ENCODE data around the gene ZNF177. TPM values are rescaled to one million over a fixed set of nuclear protein-coding genes. Genes with fewer than 3 reads are reported as not detected.

ZNF177 gene
- total RNA-seq, 1 donor from 2014 or later = 3.3 TPM

GRCh38 chr19:9370738-9371619, 8.2 kb downstream of the ZNF177 start:
- Histone ChIP-seq H3K27me3 (no peaks in the 10 kb centered on the region), H3K36me3 (no peaks in the 10 kb centered on the region), H3K4me3 (no peak overlapping the region), H3K4me1 (no peaks in the 10 kb centered on the region), H3K27ac (no peak overlapping the region), H3K9me3 (peaks cover 88% of the 10 kb centered on the region)
- ATAC-seq = no peak
- TF ChIP-seq CTCF (IDR thresholded peaks at IDR 0.05) = no peak
- no peak for DNase-seq
- intact Hi-C loops (cut with DNase I) = no loop called here

GRCh38 chr19:9381361-9381785, 18.6 kb downstream of the ZNF177 start:
- Histone ChIP-seq H3K4me3 (no peak overlapping the region), H3K9me3 (peaks cover 100% of the 10 kb centered on the region), H3K27ac (no peak overlapping the region), H3K27me3 (no peaks in the 10 kb centered on the region), H3K4me1 (no peaks in the 10 kb centered on the region), H3K36me3 (peaks cover 40% of the 10 kb centered on the region)
- intact Hi-C loops (cut with DNase I) = loop anchor here (5.0 kb wide), 1 partner anchor 61 kb away; no protein-coding TSS in a partner anchor
- DNase-seq = no peak
- ATAC-seq = no peak
- TF ChIP-seq CTCF (IDR thresholded peaks at IDR 0.05) = no peak

GRCh38 chr19:9406798-9407352, 44.1 kb downstream of the ZNF177 start:
- ATAC-seq (peak; percentile 80), DNase-seq (peak; percentile 74)
- peak overlapping the region; percentile 50 for H3K4me3 ChIP-seq
- peaks cover 47% of the 10 kb centered on the region for H3K9me3 ChIP-seq
- H3K27me3 ChIP-seq = no peaks in the 10 kb centered on the region
- no peak for TF ChIP-seq CTCF (IDR thresholded peaks at IDR 0.05)
- intact Hi-C loops (cut with DNase I) = no loop called here
- no peaks in the 10 kb centered on the region for H3K36me3 ChIP-seq
- H3K27ac ChIP-seq = no peak overlapping the region
- H3K4me1 ChIP-seq = no peaks in the 10 kb centered on the region

- intact Hi-C loops (cut with DNase I) = no loop called here
Observed at GRCh38 chr19:9407827-9408226, 45.0 kb downstream of the ZNF177 start.

More at GRCh38 chr19:9407827-9408226, 45.0 kb downstream of the ZNF177 start:
- Histone ChIP-seq H3K36me3 (no peaks in the 10 kb centered on the region), H3K4me1 (no peaks in the 10 kb centered on the region), H3K9me3 (peaks cover 57% of the 10 kb centered on the region), H3K27me3 (no peaks in the 10 kb centered on the region), H3K4me3 (no peak overlapping the region), H3K27ac (no peak overlapping the region)
- DNase-seq = no peak
- ATAC-seq = no peak
- no peak for TF ChIP-seq CTCF (IDR thresholded peaks at IDR 0.05)
